AG04450 (cell line): Measurements from ENCODE around the gene LPIN1. TPM values are rescaled to one million over a fixed set of nuclear protein-coding genes. Genes with fewer than 3 reads are reported as not detected.

Experiments used
- CTCF ChIA-PET: fragments of 300-600, 350-600 bp; formaldehyde crosslinking; extraction: SDS; loops from one replicate; lab custom pipeline; 2022; ENCODE audit warnings: antibody characterized with exemption, inconsistent platforms; lab: Charles Lee
- POLR2A ChIA-PET: fragments of 350-600 bp; formaldehyde crosslinking; extraction: SDS; loops from one replicate; lab custom pipeline; 2021; ENCODE audit warnings: antibody characterized with exemption, inconsistent platforms; lab: Yijun Ruan, JAX
- DNase-seq: peaks from one replicate; pipeline ENCODE4 v3.0.0-alpha.2; 2011; ENCODE audit warnings: low read depth, low spot score
- H3K27ac ChIP-seq: one replicate; pipeline ENCODE4 v1.5.1; 2012; ENCODE audit warnings: low read depth, low read length, control low read depth
- H3K27me3 ChIP-seq: one replicate; pipeline ENCODE4 v1.6.0; 2012; ENCODE audit warnings: low read length; ENCODE audit not compliant: control insufficient read depth, insufficient read depth
- H3K4me3 ChIP-seq: 2 replicates; pipeline ENCODE4 v1.5.1; 2011; ENCODE audit warnings: mild to moderate bottlenecking, low read depth, low read length, control low read depth
- H3K9me3 ChIP-seq: 2 replicates; pipeline ENCODE4 v1.5.1; 2012; ENCODE audit warnings: low read length; ENCODE audit not compliant: control insufficient read depth, insufficient read depth
- polyA plus RNA-seq: library from polyadenylated mRNA; depleted of rRNA; stranded (reverse); fragments of >200 nt; gene quantifications from 2 replicates; pipeline ENCODE4 v1.2.3, GENCODE V29; 2011
- TF ChIP-seq, protein P1 (sequence below): IDR thresholded peaks from 2 replicates; pipeline ENCODE4 v1.5.1; 2011; ENCODE audit warnings: low read depth, low read length, control low read depth, inconsistent platforms

LPIN1 gene
- polyA plus RNA-seq, 1 experiment: 40.5 TPM

GRCh38 chr2:11698009-11698922 is 48.2 kb upstream of the LPIN1 start:
- CTCF ChIA-PET: interaction anchor here (1.0 to 2.0 kb wide), 9 partner anchors 8 to 566 kb away, joined by 3 to 11 read pairs (median 3); a partner anchor contains a TSS
- POLR2A ChIA-PET: interaction anchor here (0.8 to 1.5 kb wide), 3 partner anchors 10 to 46 kb away, joined by 3 to 6 read pairs (median 3); no protein-coding TSS in a partner anchor
- DNase-seq: no peak

GRCh38 chr2:11699686-11700670 is 46.5 kb upstream of the LPIN1 start:
- Histone ChIP-seq H3K4me3 (no peak overlapping the region), H3K27me3 (no peaks in the 10 kb centered on the region), H3K9me3 (no peaks in the 10 kb centered on the region), H3K27ac (no peak overlapping the region)
- DNase-seq: no peak
- TF ChIP-seq, protein P1, sequence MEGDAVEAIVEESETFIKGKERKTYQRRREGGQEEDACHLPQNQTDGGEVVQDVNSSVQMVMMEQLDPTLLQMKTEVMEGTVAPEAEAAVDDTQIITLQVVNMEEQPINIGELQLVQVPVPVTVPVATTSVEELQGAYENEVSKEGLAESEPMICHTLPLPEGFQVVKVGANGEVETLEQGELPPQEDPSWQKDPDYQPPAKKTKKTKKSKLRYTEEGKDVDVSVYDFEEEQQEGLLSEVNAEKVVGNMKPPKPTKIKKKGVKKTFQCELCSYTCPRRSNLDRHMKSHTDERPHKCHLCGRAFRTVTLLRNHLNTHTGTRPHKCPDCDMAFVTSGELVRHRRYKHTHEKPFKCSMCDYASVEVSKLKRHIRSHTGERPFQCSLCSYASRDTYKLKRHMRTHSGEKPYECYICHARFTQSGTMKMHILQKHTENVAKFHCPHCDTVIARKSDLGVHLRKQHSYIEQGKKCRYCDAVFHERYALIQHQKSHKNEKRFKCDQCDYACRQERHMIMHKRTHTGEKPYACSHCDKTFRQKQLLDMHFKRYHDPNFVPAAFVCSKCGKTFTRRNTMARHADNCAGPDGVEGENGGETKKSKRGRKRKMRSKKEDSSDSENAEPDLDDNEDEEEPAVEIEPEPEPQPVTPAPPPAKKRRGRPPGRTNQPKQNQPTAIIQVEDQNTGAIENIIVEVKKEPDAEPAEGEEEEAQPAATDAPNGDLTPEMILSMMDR: no peak
- POLR2A ChIA-PET: no interaction called here
- CTCF ChIA-PET: interaction anchor here (1.0 to 1.9 kb wide), 5 partner anchors 12 to 85 kb away, joined by 3 to 11 read pairs (median 3); no protein-coding TSS in a partner anchor

More at GRCh38 chr2:11698009-11698922, 48.2 kb upstream of the LPIN1 start:
- Histone ChIP-seq H3K4me3 (no peak overlapping the region), H3K9me3 (no peaks in the 10 kb centered on the region), H3K27me3 (no peaks in the 10 kb centered on the region), H3K27ac (peak overlapping the region; percentile 70)
- TF ChIP-seq, protein P1: no peak

DNA sequence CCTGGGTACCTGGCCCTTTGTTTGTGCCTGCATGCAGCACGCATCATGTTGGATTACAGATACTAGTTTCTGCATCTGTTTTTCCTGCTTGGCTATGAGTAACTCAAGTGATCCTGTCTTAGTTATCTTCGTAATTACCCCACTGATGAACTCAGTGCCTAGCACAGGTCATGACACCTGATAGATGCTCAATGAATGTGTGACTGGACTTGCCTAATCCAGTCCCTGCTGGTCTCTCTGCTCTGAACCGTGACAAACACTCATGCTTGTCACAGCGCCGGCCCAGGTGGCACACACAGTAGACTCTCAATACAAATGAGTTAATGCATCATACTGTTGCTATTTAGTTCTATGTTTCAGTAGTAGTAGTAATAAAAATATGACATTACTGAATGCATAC is 45.2 kb upstream of the LPIN1 start:
- TF ChIP-seq, protein P1: no peak
- H3K27ac ChIP-seq: no peak overlapping the region
- ChIA-PET POLR2A (no interaction called here), CTCF (interaction anchor here (1.0 to 1.9 kb wide), 2 partner anchors 13 to 78 kb away, joined by 3 to 4 read pairs; no protein-coding TSS in a partner anchor)
- peaks cover 6% of the 10 kb centered on the region; the same call in 1 of the 2 replicates for H3K9me3 ChIP-seq
- H3K4me3 ChIP-seq: no peak overlapping the region
- no peaks in the 10 kb centered on the region for H3K27me3 ChIP-seq
- no peak for DNase-seq

DNA sequence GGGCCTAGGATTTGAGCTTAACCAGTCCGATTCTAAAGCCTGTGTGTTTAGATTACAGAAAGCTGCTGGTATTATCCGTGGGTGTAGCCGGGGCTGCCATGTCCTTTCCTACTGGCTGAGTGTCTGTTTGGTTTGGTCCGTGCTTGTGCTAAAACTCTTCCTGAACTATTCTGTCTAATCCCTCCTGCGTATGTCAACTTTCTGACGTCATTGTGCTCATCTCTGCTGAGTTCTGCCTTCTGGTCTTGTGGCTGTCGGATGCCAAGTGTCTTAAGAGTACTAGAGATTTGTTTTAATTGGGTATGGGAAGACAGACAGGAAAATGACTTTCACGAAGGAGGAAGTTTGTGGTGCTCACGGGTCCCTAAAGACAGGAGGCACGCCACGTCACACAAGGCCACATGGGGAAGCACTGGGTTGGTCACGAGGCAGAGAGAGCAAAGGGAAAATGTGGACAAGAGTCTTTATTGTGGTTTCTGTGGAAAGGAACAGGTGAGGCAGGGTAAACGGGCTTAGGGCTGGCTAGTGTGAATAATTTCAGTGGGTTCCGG is 44.6 kb upstream of the LPIN1 start:
- no peaks in the 10 kb centered on the region for H3K27me3 ChIP-seq
- ChIA-PET POLR2A (no interaction called here), CTCF (interaction anchor here (1.9 kb wide), 1 partner anchor 78 kb away, joined by 4 read pairs; no protein-coding TSS in a partner anchor)
- H3K4me3 ChIP-seq: no peak overlapping the region
- H3K27ac ChIP-seq: no peak overlapping the region
- peaks cover 6% of the 10 kb centered on the region; the same call in 1 of the 2 replicates for H3K9me3 ChIP-seq
- DNase-seq: no peak
- TF ChIP-seq, protein P1: no peak
